NCI-H2107 treated with DMSO at 0.1 percent for 48 hours (cell line): Measurements from ENCODE around the gene KCNAB3.

Experiments
- DNase-seq: peaks from one replicate; lab custom pipeline; 2025; ENCODE audit not compliant: unreplicated experiment; lab: John Stamatoyannopoulos, UW

KCNAB3 gene

DNA sequence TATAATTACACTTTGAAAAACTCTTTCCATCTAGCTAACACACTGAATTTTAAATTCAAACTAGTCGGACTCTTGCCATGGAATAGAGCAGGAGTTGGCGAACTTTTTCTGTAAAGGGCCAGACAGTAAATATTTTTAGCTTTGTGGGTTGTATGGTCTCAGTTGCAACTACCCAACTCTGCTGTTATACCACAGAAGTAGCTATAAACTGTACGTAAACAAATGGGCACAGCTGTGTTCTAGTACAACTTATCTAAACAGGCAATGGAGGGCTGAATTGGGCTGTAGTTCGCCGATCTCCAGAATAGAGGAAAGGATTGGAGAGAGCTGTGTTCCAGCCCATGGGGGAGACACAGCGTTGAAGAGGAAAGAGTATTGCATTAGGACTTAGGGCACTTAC, 11.1 kb upstream of the KCNAB3 start:
- no peak for DNase-seq

DNA sequence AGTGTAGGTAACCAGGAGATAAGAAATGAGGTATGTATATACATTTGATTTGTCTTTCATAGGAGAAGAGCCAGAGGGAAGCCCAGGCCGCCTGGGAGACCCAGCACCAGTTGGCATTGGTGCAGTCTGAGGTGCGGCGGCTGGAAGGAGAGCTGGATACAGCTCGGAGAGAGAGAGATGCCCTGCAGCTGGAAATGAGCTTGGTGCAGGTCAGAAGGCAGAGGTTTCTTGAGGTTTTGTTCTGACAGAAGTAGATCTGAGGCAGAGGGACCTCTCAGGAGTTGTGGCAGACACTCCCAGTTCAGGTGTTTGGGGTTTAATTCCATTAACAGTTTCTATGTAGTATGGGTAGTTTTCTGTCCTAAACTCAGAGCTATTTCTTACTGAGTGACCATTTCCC, 10.4 kb upstream of the KCNAB3 start:
- DNase-seq: no peak

DNA sequence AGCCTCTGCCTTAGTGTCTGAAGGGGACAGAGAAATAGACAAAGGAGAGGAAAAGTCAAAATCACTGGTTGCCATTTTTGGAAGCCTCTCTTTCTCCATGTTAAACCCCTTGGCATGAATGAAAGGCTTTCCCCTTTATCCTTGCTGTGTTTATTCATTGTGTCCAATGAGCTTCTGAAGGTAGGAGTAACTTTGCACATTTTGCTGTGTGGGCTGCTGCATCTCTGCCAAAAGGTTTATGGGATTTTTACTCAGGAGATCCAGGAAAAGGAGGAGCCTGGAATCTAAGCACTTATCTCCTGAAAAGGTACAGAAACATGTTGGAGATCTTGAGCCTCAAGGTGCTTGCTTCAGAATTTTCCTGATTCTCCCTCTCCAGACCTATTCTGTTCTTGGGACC, 6.2 kb upstream of the KCNAB3 start:
- no peak for DNase-seq

DNA sequence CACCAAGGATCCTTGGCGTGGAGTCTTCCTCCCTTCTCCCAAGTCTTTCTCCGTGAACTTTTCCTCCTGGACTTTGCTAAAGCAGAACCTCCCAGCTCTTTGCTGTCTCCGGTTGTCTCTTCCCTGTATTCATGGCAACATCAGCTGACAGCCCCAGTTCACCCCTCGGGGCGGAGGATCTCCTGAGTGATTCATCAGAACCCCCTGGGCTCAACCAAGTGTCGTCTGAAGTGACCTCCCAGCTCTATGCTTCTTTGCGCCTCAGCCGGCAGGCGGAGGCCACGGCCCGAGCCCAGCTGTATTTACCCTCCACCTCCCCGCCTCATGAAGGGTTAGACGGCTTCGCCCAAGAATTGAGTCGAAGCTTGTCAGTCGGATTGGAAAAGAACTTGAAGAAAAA, 3.3 kb upstream of the KCNAB3 start:
- DNase-seq: no peak

DNA sequence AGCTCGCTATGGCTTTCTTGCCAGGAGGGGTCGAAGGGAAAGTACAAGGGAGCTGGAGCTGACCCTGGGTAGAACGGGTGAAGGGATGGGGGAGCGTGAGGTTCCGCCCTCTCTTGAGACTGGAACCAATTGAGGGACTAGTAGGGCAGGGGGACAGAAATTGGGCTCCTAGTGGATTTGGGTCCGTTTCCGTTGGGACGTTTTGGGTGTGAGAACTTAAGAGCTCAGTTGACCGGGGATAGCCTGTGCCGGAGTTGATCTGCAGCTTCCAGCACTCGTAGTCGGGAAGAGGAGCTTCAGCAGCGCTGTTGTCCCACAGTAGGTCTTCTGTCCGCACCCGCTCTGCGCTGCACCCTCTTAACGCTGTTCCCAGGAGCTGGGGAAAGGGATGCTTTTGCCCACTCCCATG, 2.8 kb upstream of the KCNAB3 start:
- DNase-seq: no peak

DNA sequence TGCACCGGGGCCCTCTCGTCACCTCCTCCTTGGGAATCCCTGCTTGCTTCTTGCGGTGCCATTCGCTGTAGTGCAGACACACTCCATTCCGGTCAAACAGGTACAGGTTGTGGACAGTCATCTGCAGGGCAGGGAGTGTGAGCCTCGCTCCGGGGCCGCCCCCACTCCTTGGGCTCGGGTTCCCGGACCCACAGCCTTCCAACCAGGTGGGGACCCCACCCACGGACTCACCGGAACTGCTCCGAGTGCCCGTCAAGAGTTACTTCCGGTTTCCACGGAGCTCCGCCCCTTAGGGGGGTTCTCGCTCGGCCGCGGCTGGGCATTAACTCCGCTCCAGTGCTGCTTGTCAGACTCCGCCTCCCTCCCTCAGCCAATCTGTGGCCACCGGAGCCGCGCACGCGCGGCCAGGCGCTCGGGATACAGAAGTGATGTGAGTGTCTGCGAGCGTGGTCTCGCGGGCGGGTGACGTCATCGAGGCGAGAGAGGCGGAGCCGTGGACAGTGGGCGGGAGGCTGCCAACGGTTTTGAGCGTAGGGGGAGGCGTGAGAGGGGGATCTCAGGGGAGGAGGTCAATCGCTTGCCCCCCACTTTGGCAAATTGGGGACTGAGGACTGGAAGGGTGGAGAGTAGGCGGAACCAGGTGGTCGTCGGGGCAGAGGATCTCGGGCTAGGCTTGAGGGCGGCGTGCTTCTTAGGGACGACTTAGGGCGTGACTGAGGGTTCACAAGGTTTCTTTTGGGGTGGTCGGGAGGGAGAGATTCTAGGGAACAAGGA, 2.2 kb upstream of the KCNAB3 start, which contains the start of the genes CNTROB and TRAPPC1:
CNTROB (plus strand) TSS at position 498 of the 774 bp plus-strand sequence. CDS start 874 bp downstream, outside the sequence.
TRAPPC1 (minus strand) TSS at position 238 of the 774 bp plus-strand sequence; CDS start at position 121, 117 bp downstream.
- DNase-seq: peak; percentile 89

DNA sequence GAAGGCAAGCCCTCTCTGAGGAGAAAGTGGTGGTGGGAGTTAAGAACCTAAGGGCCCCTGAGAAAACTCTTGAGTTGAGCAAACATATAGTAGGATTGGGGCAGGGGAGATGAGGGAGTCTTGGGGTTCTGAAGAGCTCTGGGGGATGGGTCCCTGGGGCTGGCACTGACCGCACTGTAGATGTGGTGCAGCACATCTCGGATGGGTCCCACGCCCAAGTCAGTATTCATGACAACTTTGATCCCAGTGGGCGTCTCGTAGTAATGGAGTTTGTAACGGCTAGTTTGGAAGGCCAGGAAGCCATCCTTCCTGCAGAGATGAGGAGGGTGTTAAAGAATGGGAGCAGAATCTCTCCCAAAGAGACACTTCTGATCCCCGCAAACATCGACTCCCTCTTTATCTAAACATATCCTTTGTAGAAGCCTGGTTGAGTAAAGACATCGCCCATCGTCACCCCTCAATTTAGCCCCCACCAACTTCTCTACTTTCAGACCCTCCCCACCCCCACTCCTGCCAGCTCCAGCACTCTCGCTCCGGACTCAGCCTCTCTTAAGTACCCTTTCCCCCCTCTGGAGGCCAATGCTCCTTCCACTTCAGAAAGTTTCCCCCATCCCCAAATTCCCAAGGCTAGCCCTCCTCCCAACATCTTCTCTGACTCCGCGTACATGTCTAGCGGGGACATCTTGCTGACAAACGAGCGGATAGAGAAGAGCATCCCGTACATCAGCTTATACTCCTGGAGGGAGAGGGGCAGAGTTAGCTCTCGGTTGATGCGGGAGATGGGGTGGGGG, 1.4 kb upstream of the KCNAB3 start:
- no peak for DNase-seq

DNA sequence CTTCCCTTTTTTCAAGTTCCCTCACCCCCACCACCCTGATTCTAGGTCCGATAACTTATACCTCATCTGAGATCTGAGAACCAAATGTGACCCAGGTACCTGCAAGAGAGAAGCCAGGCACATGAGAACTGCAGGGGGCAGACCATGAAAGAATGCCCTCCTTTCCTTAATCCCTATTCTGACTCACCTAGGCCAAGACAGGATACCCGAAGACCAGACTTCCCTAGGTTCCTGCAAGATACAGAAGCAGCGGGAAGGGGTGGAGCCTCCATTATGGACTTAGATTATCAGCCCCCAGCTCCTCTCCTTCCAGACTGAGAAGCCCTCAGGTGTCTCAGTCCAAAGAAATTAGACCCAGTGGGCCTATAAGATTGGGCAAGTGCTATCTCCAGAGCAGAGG, 2.1 kb downstream of the KCNAB3 start:
- no peak for DNase-seq

DNA sequence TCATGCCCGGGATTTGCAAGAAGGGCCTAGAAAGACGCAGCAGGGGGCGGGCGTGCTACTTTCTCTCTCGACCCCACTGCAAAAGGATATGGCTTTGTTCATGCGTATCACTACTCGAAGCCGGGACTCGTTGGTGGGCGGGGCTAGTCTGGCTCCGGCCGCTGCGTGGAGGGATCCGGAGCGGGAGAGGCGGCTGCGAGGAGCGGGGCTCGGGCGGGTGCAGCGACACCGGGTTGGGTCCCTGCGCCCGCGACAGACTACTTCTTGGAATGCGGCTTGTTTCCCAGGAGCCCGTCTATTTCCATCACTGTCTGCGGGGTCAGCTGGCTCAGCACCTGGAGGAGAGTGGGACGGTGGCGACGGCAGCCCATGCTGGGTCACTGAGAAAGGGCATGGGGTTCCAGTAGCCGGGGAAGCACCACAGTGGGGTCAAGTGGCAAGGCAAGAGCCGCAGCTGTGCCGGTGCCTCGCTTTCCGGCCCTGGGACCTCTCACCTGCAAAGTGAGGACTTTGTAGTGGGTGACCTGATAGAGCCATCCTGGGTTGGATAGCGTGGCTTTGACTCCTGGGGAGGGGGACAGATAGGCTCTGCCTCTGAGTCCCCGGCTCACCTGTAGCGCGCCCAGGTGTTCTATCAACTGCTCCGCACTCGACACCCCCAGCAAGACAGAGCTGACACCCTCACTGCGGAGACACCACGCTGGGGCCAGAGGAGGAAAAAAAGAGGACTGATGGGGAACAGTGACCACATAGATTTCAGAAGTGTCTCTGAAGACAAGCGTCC, 6.6 kb downstream of the KCNAB3 start:
- no peak for DNase-seq

DNA sequence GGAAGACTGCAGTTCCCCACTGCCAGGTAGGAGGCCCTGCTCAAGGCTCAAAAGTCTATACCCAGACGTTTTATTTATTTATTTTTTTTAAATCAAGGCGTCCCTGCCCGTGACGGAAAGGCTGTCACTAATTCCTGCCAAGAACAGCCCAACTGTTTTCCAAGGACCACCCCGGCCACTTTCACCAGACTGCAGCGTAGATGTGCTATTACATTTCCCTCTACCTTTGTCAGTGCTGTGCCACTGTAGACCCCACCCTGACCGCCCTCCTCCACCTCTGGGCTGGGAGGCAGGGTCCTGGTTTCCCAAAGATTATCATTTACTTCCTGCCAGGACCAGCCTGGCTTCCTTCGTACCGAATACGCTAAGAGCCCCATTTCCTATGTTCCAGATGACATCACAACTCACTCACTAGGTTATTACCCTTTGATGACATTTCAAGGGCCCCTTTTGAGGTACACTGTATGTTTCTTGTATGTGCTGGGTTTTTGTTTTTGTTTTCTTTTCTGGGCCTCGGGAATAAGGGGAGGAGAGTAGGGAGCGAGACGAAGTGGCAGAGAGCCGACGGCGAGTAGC, 7.3 kb downstream of the KCNAB3 start:
- no peak for DNase-seq

DNA sequence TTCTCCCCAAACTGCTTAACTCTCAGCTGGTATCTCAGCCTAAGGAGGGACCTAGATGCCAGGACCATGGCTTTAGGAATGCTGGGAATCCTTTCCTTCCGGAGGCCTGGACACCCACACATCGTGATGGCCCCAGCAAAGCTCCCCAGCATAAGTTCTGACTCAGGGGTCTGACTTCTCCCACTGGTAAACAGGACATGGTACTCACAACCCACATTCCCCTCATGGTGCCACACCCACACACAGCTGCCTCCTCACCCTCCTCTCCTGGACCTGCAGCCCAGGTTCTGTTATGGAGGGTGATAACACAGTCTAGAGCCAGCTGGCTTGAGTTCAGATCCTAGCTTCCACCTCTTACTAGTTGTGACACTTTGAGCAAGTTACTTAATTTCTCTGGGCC, 12.8 kb downstream of the KCNAB3 start:
- no peak for DNase-seq

DNA sequence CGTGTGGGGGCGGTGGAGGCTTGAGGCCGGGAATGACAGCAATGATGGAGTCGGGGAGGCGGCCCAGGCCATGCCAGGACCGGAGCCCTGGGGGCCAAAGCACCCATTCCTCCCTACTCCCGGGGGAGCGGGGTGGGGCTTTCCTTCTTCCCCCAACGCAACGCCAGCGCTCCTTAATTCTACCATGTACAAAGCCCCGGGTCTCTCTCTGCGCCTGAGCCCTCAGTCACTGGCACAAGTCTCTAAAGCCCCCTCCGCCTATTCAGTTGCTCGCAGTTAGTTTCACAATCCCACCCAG, 13.3 kb downstream of the KCNAB3 start:
- DNase-seq: no peak

DNA sequence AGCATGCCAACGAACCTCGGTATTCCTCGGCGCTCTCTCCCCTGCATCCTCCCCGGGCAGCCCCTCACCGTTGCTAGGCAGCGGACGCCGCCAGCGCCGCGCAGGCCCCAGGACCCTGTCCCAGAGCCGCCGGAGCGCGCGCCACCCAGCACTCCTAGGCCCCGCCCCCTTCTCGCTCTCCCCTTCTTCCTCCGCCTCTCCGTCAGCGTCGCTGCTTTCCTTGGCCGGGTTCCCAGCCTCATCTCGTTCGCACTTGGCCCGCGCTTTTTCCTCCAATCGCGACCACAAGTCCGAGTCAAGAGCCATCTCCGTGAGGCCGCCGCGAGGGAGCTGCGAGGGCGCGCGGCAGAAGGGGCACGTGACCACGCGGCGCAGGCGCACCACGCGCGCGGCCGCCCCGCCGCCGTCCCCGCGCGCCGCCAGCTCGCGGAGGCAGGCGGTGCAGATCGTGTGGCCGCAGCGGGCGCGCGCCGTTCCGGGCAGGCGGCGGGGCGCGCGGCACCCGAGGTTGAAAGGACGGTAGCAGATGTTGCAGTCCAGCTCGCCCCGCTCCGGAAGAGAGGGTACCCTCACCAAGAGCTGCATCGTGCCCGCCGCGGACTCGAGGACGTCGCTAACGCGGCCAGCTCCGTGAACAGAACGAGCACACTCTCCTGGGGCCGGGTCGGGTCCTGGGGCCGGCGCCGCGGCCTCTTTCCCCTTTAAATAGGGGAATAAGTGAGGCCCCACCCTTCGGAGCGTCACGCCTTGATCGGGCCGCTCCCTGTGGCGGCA, 13.9 kb downstream of the KCNAB3 start, which contains the start of gene RNF227:
RNF227 (minus strand) TSS at position 679 of the 774 bp plus-strand sequence; CDS start at position 585, 94 bp downstream.
- peak; percentile 87 for DNase-seq

DNA sequence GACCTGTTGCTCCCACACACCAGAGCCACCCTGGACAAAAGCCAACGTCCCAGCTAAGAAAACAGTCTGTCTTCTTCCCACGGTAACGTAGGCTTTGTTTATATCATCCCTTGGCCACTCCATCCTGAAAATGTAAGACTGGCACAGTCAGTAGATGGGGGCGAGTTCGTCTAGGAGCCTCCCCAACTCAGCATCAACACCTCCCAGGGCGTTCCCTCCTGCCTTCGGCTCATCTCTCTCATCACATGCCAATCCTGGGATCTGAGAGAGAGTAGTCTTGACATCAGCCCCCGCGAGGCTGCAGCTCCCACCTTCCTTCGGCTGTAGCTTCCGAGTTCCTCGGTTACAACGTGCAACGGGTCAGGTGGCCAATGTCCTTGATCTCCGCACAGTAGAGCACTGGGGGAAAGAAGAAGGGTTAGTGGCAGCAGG, 14.5 kb downstream of the KCNAB3 start:
- no peak for DNase-seq

DNA sequence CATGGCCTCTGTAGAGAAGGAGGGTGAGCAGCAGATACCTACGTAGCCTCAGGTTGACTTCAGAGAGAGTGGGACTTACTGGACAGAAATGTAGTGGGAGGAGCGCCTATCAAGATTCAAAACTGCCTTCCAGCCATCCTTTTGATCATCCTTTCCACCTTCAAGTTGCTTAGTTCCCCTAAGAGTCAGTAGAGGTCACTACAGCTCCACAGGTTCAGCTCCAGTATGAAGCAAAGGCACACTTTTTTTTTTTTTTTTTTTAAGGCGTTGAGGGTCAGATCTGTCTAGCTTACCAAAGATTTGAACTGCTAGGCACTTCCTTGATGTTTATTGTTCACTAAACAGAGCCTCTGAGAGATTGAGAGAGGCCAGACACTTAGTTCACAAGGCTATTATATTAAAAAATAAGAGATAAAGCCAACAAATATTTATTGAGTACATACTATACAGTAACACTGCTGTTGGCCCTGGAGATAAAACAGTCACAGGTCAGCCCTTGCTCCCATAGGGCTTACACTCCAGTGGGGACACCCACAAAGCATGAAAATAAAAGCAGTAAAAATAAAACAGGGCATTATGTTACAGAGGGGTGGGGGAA, 16.6 kb downstream of the KCNAB3 start:
- DNase-seq: peak; percentile 16

DNA sequence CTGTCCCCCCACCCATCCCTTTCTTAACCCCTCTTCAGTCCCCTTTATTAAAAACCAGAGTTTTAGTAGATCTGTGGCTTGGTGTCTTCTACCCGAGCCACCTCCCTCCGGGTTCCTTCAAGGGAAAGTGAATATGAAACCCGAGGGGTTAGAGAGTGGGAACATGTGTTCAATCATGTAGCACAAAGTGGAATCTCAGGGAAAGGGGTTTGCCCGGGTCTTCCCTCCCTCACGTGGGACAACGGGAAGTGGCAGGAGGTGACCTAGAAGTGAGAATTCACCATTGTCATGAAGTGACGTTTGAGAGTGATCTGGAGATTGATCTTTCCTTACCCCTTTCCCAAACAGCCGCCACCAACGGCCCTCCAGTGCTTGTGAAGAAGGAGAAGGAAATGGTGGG, 18.5 kb downstream of the KCNAB3 start:
- DNase-seq: no peak

DNA sequence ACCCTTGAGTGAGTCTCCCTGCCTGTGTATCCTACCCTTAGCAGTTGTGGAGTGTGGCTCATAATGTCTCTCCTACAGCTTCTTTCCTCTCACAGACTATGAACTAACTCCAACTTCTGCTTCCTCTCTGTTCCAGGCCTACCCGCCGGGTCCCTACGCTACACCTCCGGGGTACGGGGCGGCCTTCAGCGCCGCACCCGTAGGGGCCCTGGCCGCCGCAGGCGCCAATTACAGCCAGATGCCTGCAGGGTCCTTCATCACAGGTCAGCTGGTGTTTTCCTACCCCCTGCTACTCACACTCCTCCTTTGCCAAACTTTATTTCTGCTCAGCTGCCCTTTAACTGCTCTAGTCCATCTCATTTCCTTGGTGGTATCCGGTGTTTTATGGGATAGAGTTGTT, 18.9 kb downstream of the KCNAB3 start:
- DNase-seq: no peak

DNA sequence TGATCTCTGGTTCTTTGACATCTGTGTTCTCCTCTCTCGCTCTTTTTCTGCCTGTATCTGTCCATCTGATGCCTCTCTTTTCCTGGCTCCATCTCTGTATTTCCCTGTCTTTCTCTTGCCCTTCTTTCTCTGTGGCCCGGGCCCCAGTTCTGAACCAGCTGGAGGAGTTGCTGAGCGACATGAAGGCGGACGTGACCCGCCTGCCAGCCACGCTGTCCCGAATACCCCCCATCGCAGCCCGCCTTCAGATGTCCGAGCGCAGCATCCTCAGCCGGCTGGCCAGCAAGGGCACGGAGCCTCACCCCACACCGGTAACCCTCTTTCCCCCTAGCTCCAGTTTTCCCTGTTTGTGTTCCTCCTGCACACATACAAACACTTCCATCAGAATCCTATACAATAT, 19.4 kb downstream of the KCNAB3 start:
- DNase-seq: no peak

DNA sequence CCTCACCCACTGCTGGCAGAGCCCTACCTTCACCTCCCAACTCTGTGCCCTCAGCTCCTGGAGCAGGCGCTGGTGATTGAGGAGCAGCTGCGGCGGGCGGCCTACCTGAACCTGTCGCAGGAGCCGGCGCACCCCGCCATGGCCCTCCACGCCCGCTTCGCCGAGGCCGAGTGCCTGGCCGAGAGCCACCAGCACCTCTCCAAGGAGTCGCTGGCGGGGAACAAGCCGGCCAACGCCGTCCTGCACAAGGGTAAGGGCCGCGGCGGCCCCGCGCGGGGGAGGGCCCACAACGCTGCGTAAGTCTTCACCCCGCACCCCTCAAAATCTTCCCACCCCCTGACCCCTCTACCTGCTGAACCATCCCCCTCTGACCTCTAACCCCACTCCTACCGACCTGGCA, 20.6 kb downstream of the KCNAB3 start:
- DNase-seq: no peak
